Dedifferentiated amniotic fluid mesenchymal stem cell (primary cell): ENCODE results near the gene ZMYND10.
"Not testable (repeated sequence)": the region's sequence is repeated elsewhere in the genome, so short reads cannot be mapped to it uniquely, and the experiment has no call there.

ENCODE experiments used
- DNase-seq: peaks from one replicate; pipeline ENCODE4 v3.0.0-alpha.2; 2016; ENCODE audit errors: extremely low spot score

ZMYND10 gene

GRCh38 chr3:50325113-50325480 is 20.4 kb downstream of the ZMYND10 start:
- DNase-seq: no peak

GRCh38 chr3:50324351-50325112 is 21.0 kb downstream of the ZMYND10 start:
- DNase-seq: peak; percentile 25

GRCh38 chr3:50323614-50324199 is 21.8 kb downstream of the ZMYND10 start:
- no peak for DNase-seq

- DNase-seq: no peak
Measured at GRCh38 chr3:50323092-50323600, 22.4 kb downstream of the ZMYND10 start.

- no peak for DNase-seq
Measured at GRCh38 chr3:50322386-50323091, 23.0 kb downstream of the ZMYND10 start, which contains the start of gene HYAL2. Gene HYAL2 (minus strand): TSS chr3:50322745. CDS start chr3:50320489, 2,256 bp downstream.

GRCh38 chr3:50322115-50322385 is 23.5 kb downstream of the ZMYND10 start:
- DNase-seq: no peak

- DNase-seq: peak; percentile 81
Measured at GRCh38 chr3:50321336-50322114, 24.0 kb downstream of the ZMYND10 start.

GRCh38 chr3:50320853-50321335 is 24.6 kb downstream of the ZMYND10 start:
- peak; percentile 52 for DNase-seq

GRCh38 chr3:50319894-50320625 is 25.5 kb downstream of the ZMYND10 start:
- DNase-seq: no peak

GRCh38 chr3:50319181-50319893 is 26.2 kb downstream of the ZMYND10 start:
- no peak for DNase-seq

GRCh38 chr3:50318615-50319014 is 26.9 kb downstream of the ZMYND10 start:
- DNase-seq: no peak

- no peak for DNase-seq
Measured at GRCh38 chr3:50318163-50318562, 27.4 kb downstream of the ZMYND10 start.

- DNase-seq: no peak
Measured at GRCh38 chr3:50317300-50317699, 28.2 kb downstream of the ZMYND10 start.

GRCh38 chr3:50316657-50317242 is 28.8 kb downstream of the ZMYND10 start:
- no peak for DNase-seq

- no peak for DNase-seq
Measured at GRCh38 chr3:50314816-50315215, 30.7 kb downstream of the ZMYND10 start.

GRCh38 chr3:50314342-50314741 is 31.2 kb downstream of the ZMYND10 start:
- no peak for DNase-seq

GRCh38 chr3:50312041-50312440 is 33.5 kb downstream of the ZMYND10 start:
- DNase-seq: not testable (repeated sequence)

GRCh38 chr3:50304601-50305000 is 40.9 kb downstream of the ZMYND10 start:
- no peak for DNase-seq

GRCh38 chr3:50303013-50303815 is 42.3 kb downstream of the ZMYND10 start, which contains the start of gene HYAL1:
Gene HYAL1 (minus strand): TSS chr3:50303574. CDS start chr3:50302956, 618 bp downstream.
- peak; percentile 8 for DNase-seq
